Measurements from ENCODE around the gene F13A1.

F13A1 gene

GRCh38 chr6:6333501-6333900 is 13.0 kb upstream of the F13A1 start (continued):
- TF ChIP-seq TSHZ2 (CRISPR knock-in tag; IDR thresholded peaks at IDR 0.05) (no peak), ZNF8 (CRISPR knock-in tag; IDR thresholded peaks at IDR 0.05) (no peak)

GRCh38 chr6:6332811-6333244 is 12.4 kb upstream of the F13A1 start:
- ATAC-seq, result no peak
- TF ChIP-seq SNAI2 (CRISPR knock-in tag; IDR thresholded peaks at IDR 0.05) (no peak), ZFP30 (CRISPR knock-in tag; IDR thresholded peaks at IDR 0.05) (no peak), ZNF70 (CRISPR knock-in tag; IDR thresholded peaks at IDR 0.05) (no peak), ZFP3 (CRISPR knock-in tag; IDR thresholded peaks at IDR 0.05) (no peak)

GRCh38 chr6:6331946-6332601 is 11.6 kb upstream of the F13A1 start:
- no peak for ATAC-seq
- TF ChIP-seq TCF4 (CRISPR knock-in tag; IDR thresholded peaks at IDR 0.05; ENCODE audit: borderline replicate concordance), result no peak
- no peak for TF ChIP-seq SNAI2 (CRISPR knock-in tag; IDR thresholded peaks at IDR 0.05)
- no peak for TF ChIP-seq BACH2 (CRISPR knock-in tag; IDR thresholded peaks at IDR 0.05; ENCODE audit: borderline replicate concordance)
- TF ChIP-seq OSR1 (CRISPR knock-in tag; IDR thresholded peaks at IDR 0.05), result no peak
- no peak for TF ChIP-seq CSRNP3 (CRISPR knock-in tag; IDR thresholded peaks at IDR 0.05)
- no peak for TF ChIP-seq ZFP30 (CRISPR knock-in tag; IDR thresholded peaks at IDR 0.05)
- no peak for TF ChIP-seq CSDC2 (CRISPR knock-in tag; IDR thresholded peaks at IDR 0.05)
- TF ChIP-seq TSHZ2 (CRISPR knock-in tag; IDR thresholded peaks at IDR 0.05), result no peak
- TF ChIP-seq ZFP3 (CRISPR knock-in tag; IDR thresholded peaks at IDR 0.05), result no peak
- TF ChIP-seq ZNF70 (CRISPR knock-in tag; IDR thresholded peaks at IDR 0.05), result no peak
- no peak for TF ChIP-seq ARNTL (CRISPR knock-in tag; IDR thresholded peaks at IDR 0.05; ENCODE audit: borderline replicate concordance, low read depth)
- no peak for TF ChIP-seq GLIS3 (CRISPR knock-in tag; IDR thresholded peaks at IDR 0.05)

GRCh38 chr6:6331393-6331792 is 10.9 kb upstream of the F13A1 start:
- ATAC-seq, result no peak
- TF ChIP-seq ZNF565 (CRISPR knock-in tag; conservative IDR thresholded peaks at IDR 0.05; ENCODE audit: low read depth), result no peak
- TF ChIP-seq CSRNP3 (CRISPR knock-in tag; IDR thresholded peaks at IDR 0.05), result no peak
- no peak for TF ChIP-seq CSDC2 (CRISPR knock-in tag; IDR thresholded peaks at IDR 0.05)
- no peak for TF ChIP-seq ISL1 (CRISPR knock-in tag; IDR thresholded peaks at IDR 0.05)
- no peak for TF ChIP-seq GLIS3 (CRISPR knock-in tag; IDR thresholded peaks at IDR 0.05)
- no peak for TF ChIP-seq TOX (CRISPR knock-in tag; IDR thresholded peaks at IDR 0.05; ENCODE audit: borderline replicate concordance)
- TF ChIP-seq ESRRG (CRISPR knock-in tag; IDR thresholded peaks at IDR 0.05), result no peak
- no peak for TF ChIP-seq TCF4 (CRISPR knock-in tag; IDR thresholded peaks at IDR 0.05; ENCODE audit: borderline replicate concordance)
- TF ChIP-seq ZNF8 (CRISPR knock-in tag; IDR thresholded peaks at IDR 0.05), result no peak
- no peak for TF ChIP-seq OSR1 (CRISPR knock-in tag; IDR thresholded peaks at IDR 0.05)
- no peak for TF ChIP-seq ZFP30 (CRISPR knock-in tag; IDR thresholded peaks at IDR 0.05)
- TF ChIP-seq RARB (CRISPR knock-in tag; IDR thresholded peaks at IDR 0.05), result no peak
- no peak for TF ChIP-seq PPARA (CRISPR knock-in tag; IDR thresholded peaks at IDR 0.05; ENCODE audit: borderline replicate concordance)
- TF ChIP-seq ZC3H10 (CRISPR knock-in tag; IDR thresholded peaks at IDR 0.05), result no peak
- TF ChIP-seq TSHZ2 (CRISPR knock-in tag; IDR thresholded peaks at IDR 0.05), result no peak
- TF ChIP-seq CREB5 (CRISPR knock-in tag; IDR thresholded peaks at IDR 0.05; ENCODE audit: low read depth), result no peak

Data from SK-N-SH treated with all-trans-retinoic acid at 6 μM for 48 hours (cell line).